Right cardiac atrium (tissue), 5 donors: ENCODE measurements around the gene CYP46A1. TPM values are rescaled to one million over a fixed set of nuclear protein-coding genes. Genes with fewer than 3 reads are reported as not detected.
"Not testable (repeated sequence)": the region's sequence is repeated elsewhere in the genome, so short reads cannot be mapped to it uniquely, and the experiment has no call there.

Source experiments
- ATAC-seq, 2 donors: fragments of 200-7000 bp; cut with Tn5 transposase; one replicate each; pipeline versions ENCODE4 v1.8.0 to v1.9.1; 2020; ENCODE audit warnings: moderate library complexity in 2 of 2, mild to moderate bottlenecking in 1 of 2
- DNase-seq, 3 donors: peaks; one replicate each; pipeline ENCODE4 v3.0.0-alpha.2; 2020
- H3K27ac ChIP-seq: one replicate; pipeline ENCODE4 v1.5.1; 2013; ENCODE audit warnings: mild to moderate bottlenecking, low read length, control low read depth, moderate library complexity
- H3K27me3 ChIP-seq: one replicate; pipeline ENCODE4 v1.6.1; 2013; ENCODE audit not compliant: control insufficient read depth, insufficient read depth
- H3K4me1 ChIP-seq: one replicate; pipeline ENCODE4 v1.6.1; 2013; ENCODE audit warnings: low read length; ENCODE audit not compliant: control insufficient read depth, insufficient read depth
- H3K4me3 ChIP-seq: one replicate; pipeline ENCODE4 v1.5.1; 2013; ENCODE audit warnings: low read length, control low read depth
- H3K9me3 ChIP-seq: one replicate; pipeline ENCODE4 v1.6.1; 2013; ENCODE audit warnings: low read length; ENCODE audit not compliant: control insufficient read depth
- WGBS: extraction: QIAGEN DNeasy Blood & Tissue Kit; methylation state at CpG from one replicate; pipeline ENCODE4 v1.1.7; 2013; 5-methylcytosine and 5-hydroxymethylcytosine counted together
- intact Hi-C, 4 donors: fragments of 100-400 bp; cut with DNase I; formaldehyde crosslinking; loops; one replicate each; pipeline versions ENCODE4 v1.11.0 to v1.14.0; 2022 to 2023
- long read RNA-seq, 4 donors: library from polyadenylated mRNA; unstranded; transcript quantifications; one replicate each; pipeline ENCODE4 v2.0.0, GENCODE V29; 2020 to 2021
- polyA plus RNA-seq: library from polyadenylated mRNA; stranded (reverse); fragments of 200-250 nt; gene quantifications from one replicate; pipeline ENCODE4 v1.2.3, GENCODE V29; 2013
- total RNA-seq, 4 donors: library from RNA; stranded (reverse); fragmentation: NEBNext Ultra II Directional; extraction: Animal tissue kit (Norgen Biotek cat#: 25700); gene quantifications; one replicate each; pipeline ENCODE4 v1.2.1, GENCODE V29; 2021
- donor health status: healthy with polysubstance abuse.
- donor health status: DM: no; HTN: yes; CAD: no.
- donor health status: DM: no; HTN: no; CAD: no.
- donor health status: DM: no; HTN: yes; CAD: no; lungs with severe emphysema.
- donor health status: DM: yes; HTN: yes; CAD: no.

Gene CYP46A1
- total RNA-seq (1 to 10 TPM; 5.7 to 9.2 (median 7.9) TPM), polyA plus RNA-seq (5.8 TPM)
- long read RNA-seq, donor 1, transcript CYP46A1-201 (15 exons, 2,181 nt): major isoform, 23 of 42 reads
- long read RNA-seq, donor 1, partial matches to known transcripts: 9 of 42 reads
- long read RNA-seq, donor 1, other reads (novel, unspliced or antisense): 10 of 42 reads
- long read RNA-seq, donor 2, transcript CYP46A1-201 (15 exons, 2,181 nt): major isoform, 12 of 18 reads
- long read RNA-seq, donor 2, partial matches to known transcripts: 4 of 18 reads
- long read RNA-seq, donor 2, other reads (novel, unspliced or antisense): 2 of 18 reads
- long read RNA-seq, donor 3, partial matches to known transcripts: 5 of 8 reads
- long read RNA-seq, donor 3, other reads (novel, unspliced or antisense): 1 of 8 reads
- long read RNA-seq, donor 4, transcript CYP46A1-201 (15 exons, 2,181 nt): major isoform, 11 of 16 reads
- long read RNA-seq, donor 4, partial matches to known transcripts: 1 of 16 reads
- long read RNA-seq, donor 4, other reads (novel, unspliced or antisense): 4 of 16 reads

DNA sequence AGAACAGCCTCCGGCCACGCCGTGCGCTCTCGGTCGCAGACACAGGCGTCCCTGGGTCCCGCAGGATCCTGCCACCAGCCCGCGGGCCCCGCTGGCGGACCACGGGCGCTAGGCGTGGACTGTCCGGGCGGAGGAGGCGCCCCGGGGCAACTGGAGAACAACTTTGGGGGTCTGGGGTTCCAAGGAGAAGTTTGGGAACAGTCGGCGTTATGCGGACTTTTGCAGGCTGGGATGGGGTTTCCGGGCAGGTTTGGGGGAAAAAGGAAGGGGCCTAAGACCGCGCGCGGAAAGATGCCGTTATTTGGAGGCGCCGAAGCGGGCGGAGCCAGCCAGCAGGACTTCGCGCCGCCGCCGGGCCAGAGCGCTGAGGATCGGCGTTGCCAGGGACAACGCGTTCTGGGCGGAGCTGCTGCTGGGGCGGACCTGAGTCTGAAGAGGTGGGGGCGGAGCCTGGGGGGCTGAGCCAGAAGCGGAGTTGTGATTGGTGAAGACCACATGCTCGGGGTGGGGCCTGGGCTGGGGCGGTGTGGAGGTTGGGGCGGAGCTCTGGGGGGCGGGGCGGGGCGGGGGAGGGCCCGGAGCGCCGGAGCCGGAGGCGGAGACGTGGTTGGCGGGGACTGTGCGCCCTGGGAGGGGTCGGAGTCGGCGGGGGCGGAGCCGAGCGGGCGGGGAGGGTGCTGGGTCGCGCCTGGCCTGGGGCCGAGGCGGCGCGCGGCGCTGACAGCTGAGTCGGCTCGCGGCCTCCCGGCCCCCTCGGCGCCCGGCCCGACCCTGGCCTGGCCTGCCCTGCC lies at the start of gene CYP46A1:
Gene CYP46A1 (plus strand): TSS at position 680 of the 791 bp plus-strand sequence. CDS start 120 bp downstream, outside the sequence.
- peaks cover 2% of the 10 kb centered on the region for H3K4me1 ChIP-seq
- H3K27me3 ChIP-seq: no peaks in the 10 kb centered on the region
- H3K9me3 ChIP-seq: no peaks in the 10 kb centered on the region
- intact Hi-C loops: loop anchor here in 1 of 4 donors (5.0 kb wide), 1 partner anchor 203 kb away; no protein-coding TSS in a partner anchor
- WGBS: under 1% methylated on average over 83 of the region's 83 CpGs
- peak; percentile 98 for ATAC-seq
- DNase-seq: peak; percentile 100
- peak within 1 kb of the TSS; percentile 57 for H3K27ac ChIP-seq
- peak within 1 kb of the TSS; percentile 68 for H3K4me3 ChIP-seq

DNA sequence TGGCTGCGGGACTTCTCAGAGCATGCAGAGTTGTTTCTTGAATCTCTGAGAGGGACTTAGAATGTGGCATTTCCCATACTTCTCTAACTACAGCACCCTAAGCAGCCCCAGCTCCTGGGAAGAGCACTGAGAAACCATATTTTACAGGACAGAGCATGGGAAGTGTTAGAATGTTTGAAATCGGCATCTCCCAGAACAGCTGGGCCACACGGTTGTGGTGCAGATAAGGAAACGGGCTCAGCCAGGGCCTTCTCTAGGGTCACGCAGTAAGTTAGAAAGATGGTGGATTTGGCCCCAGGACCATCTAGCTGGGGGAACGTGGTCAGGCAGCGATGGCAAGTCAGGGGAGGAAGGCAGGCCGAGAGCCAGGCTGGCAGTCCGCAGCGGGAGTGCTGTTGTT lies 49.7 kb upstream of the CYP46A1 start:
- Histone ChIP-seq H3K27ac (no peak overlapping the region), H3K4me1 (no peaks in the 10 kb centered on the region), H3K27me3 (no peaks in the 10 kb centered on the region), H3K9me3 (no peaks in the 10 kb centered on the region), H3K4me3 (no peak overlapping the region)
- no peak for ATAC-seq
- DNase-seq: peak in 1 of 3 donors; percentile 27
- intact Hi-C loops: no loop called here
- 65% methylated on average over 10 of the region's 10 CpGs for WGBS

DNA sequence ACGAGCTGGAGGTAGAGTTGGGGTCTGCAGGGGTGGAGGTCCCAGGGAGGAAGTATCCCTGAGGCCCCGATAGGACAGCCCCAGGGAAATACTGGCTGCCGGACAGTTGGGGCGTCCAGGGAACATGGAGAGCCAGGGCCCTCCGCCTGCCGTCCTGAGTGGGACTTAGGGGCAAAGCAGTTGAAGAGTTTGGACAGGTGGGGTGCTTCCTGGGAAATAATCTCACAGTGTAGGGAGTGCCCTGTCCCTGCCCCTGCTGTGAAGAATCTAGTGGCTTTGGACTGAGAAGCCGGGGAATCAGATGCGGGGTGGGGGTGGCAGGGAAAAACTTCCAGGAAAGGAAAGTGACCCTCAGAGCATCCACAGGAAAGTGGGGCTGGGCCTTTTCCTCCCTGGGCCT lies 49.0 kb upstream of the CYP46A1 start:
- DNase-seq (peak in 1 of 3 donors; percentile 49), ATAC-seq (no peak)
- Histone ChIP-seq H3K9me3 (no peaks in the 10 kb centered on the region), H3K4me3 (no peak overlapping the region), H3K27me3 (no peaks in the 10 kb centered on the region), H3K27ac (no peak overlapping the region), H3K4me1 (no peaks in the 10 kb centered on the region)
- intact Hi-C loops: no loop called here
- 85% methylated on average over 8 of the region's 8 CpGs for WGBS

DNA sequence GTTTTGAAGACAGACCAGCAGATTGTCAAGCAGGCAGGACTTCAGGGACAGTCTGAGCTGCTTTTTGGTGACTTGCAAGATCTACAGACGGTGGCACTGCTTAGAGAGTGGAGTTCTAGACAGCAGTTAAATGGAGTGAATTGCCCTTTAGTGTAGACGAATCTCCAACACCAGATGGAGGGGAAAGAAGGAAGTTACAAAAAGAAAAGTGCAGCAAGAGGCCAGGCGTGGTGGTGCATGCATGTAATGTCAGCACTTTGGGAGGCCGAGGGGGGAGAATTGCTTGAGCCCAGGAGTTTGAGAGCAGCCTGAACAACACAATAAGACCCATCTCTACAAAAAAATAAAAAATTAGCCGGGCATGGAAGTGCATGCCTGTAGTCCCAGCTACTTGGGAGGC lies 47.6 kb upstream of the CYP46A1 start:
- Histone ChIP-seq H3K4me3 (no peak overlapping the region), H3K4me1 (no peaks in the 10 kb centered on the region), H3K9me3 (no peaks in the 10 kb centered on the region), H3K27me3 (no peaks in the 10 kb centered on the region), H3K27ac (no peak overlapping the region)
- WGBS: 76% methylated on average over 5 of the region's 5 CpGs
- peak in 1 of 3 donors; percentile 39 for DNase-seq
- ATAC-seq: no peak
- intact Hi-C loops: no loop called here

DNA sequence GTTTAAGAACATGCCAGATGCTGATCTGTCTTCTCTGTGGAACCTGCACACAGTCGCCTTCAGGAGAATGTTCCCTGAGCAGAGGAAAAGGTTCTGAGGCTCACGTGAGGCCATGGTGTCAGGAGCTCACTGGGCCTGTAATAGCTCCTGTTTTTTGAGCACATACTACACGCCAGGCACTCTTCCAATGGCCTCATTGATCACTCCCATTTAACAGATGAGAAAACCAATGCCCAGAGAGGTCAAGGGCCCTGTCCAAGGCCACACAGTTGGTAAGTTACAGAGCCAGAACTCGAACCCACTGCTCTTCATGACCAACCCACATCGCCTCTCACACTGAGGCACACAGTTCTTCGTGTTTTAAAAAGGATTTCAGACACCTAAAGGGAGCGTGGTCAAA lies 46.5 kb upstream of the CYP46A1 start:
- H3K27me3 ChIP-seq: no peaks in the 10 kb centered on the region
- intact Hi-C loops: no loop called here
- H3K4me1 ChIP-seq: no peaks in the 10 kb centered on the region
- 93% methylated on average over 7 of the region's 7 CpGs for WGBS
- H3K9me3 ChIP-seq: no peaks in the 10 kb centered on the region
- no peak overlapping the region for H3K4me3 ChIP-seq
- no peak overlapping the region for H3K27ac ChIP-seq
- no peak for DNase-seq
- no peak for ATAC-seq

DNA sequence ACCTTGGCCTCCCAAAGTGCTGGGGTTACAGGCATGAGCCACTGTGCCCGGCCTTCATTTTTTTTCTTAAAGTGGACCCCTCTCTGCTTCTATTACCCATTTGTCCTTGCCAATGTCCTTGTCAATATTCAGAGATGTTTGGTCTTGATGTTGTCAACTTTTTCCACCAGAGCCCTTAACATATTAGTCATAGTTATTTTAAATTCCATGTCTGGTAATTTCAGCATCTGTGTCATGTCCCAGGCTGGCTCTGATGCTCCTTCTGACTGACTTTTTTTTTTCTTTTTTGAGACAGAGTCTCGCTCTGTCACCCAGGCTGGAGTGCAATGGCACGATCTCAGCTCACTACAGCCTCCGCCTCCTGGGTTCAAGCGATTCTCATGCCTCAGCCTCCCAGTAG lies 41.3 kb upstream of the CYP46A1 start:
- H3K27me3 ChIP-seq, H3K4me1 ChIP-seq: not testable (repeated sequence)
- WGBS: 94% methylated on average over 5 of the region's 5 CpGs

DNA sequence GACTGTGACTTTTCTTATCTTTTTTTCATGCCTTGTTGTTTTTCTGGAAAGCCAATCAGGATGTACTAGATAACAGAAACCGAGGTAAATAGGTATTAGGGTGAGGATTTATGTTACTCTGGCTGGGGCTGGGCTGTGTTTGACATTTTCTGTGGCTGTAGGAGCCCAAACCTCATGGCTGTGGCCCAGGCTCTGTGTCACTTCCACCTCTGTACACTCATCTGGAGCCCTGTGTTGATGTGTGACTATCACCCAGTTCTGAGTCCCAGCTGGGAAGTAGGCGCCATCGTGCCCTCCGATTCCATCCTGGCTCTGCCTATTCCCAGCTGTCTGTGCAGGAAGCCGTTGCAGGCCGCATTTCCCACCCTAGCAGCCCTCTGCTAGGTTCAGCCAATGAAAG lies 40.8 kb upstream of the CYP46A1 start:
- Histone ChIP-seq H3K4me3 (no peak overlapping the region), H3K27me3 (no peaks in the 10 kb centered on the region), H3K4me1 (no peaks in the 10 kb centered on the region), H3K27ac (no peak overlapping the region), H3K9me3 (no peaks in the 10 kb centered on the region)
- intact Hi-C loops: no loop called here
- DNase-seq (no peak), ATAC-seq (no peak)
- 66% methylated on average over 6 of the region's 6 CpGs for WGBS

More for the DNA sequence above, 41.3 kb upstream of the CYP46A1 start:
- intact Hi-C loops, H3K27ac ChIP-seq, H3K9me3 ChIP-seq, ATAC-seq, H3K4me3 ChIP-seq, DNase-seq: not testable (repeated sequence)

DNA sequence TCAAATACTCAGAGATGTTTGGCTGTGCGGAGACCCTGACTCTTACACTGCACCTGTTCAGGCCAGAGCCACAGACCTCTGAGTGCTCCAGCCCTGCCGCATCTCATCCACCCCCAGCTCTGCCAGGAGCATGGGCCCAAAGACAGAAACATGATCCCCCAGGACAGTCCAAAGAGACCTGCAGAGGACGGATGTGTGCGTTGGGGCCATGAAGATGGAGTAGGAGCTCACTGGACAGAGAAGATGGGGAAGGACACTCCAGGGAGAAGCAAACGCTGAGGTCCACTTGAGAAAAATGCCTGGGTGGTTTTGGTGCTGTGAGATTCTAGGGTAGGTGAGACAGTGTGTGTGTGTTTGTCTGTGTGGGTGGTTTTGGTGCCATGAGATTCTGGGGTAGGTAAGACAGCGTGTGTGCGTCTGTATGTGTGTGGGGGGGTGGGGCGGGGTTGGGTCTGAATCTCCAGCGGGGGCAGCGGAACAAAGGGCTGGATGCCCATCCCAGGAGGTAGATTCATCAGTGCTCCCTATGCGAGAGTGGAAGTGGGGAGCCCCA lies 40.0 kb upstream of the CYP46A1 start:
- Histone ChIP-seq H3K4me3 (no peak overlapping the region), H3K27ac (no peak overlapping the region), H3K27me3 (no peaks in the 10 kb centered on the region), H3K9me3 (no peaks in the 10 kb centered on the region), H3K4me1 (no peaks in the 10 kb centered on the region)
- ATAC-seq (no peak), DNase-seq (no peak)
- 94% methylated on average over 11 of the region's 11 CpGs for WGBS
- intact Hi-C loops: no loop called here

DNA sequence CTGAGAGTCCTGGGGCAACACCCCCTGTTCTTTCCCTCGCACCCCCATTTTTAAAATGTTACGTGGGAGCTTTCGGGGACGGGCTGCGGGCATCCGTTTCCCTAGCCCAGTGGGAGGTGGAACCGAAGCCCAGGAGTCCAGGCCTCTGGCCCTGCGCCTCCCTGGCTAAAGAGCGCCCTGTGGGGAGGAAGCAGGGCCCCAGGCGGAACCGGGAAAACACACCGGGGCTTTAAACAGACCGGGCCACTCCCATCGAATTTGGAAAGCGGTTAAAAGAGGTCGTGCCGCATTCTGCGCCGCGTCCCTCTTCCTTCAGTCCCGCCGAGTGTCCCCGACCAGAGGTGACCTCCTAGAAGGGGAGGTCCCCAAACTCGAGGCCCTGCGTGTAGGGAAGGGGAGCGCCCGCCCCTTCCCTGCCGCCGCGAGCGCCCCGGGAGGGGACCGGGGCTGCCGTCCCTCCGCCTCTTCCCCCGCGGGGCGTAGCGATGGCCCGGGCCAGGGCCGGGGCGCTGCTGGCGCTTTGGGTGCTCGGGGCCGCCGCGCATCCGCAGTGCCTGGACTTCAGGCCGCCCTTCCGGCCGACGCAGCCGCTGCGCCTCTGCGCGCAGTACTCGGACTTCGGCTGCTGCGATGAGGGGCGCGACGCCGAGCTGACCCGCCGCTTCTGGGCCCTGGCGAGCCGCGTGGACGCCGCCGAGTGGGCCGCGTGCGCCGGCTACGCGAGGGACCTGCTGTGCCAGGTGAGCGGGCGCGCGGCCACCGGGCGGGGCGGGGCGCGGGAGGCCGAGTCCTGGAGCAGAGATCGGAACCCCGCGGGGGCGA lies 39.2 kb upstream of the CYP46A1 start, which contains the start of gene HHIPL1:
Gene HHIPL1 (plus strand): TSS at position 407 of the 822 bp plus-strand sequence. CDS start 79 bp downstream, at position 486.
- Histone ChIP-seq H3K4me1 (no peaks in the 10 kb centered on the region), H3K4me3 (peak within 1 kb of the TSS; percentile 55), H3K9me3 (no peaks in the 10 kb centered on the region), H3K27me3 (no peaks in the 10 kb centered on the region), H3K27ac (no peak within 1 kb of the TSS)
- WGBS: 7% methylated on average over 91 of the region's 91 CpGs
- DNase-seq: peak; percentile 50 to 81 (median 80)
- intact Hi-C loops: no loop called here
- ATAC-seq: peak; percentile 75 to 76
